ENCODE measurements around the gene SLC9C1. TPM values are rescaled to one million over a fixed set of nuclear protein-coding genes. Genes with fewer than 3 reads are reported as not detected.

The SLC9C1 gene
- total RNA-seq, 1 experiment from 2014 or later = not detected

- BruUV-seq (replicated peaks) = no TSS peak
- no peaks in the 10 kb centered on the region for H3K79me2 ChIP-seq (ENCODE audit: low read length)
- POLR2A ChIA-PET (ENCODE audit: unreplicated experiment) = no interaction called here
- no peak overlapping the region for H3K9ac ChIP-seq (ENCODE audit: low read length)
- intact Hi-C loops (cut with micrococcal nuclease) = no loop called here
- H3K4me1 ChIP-seq (ENCODE audit: insufficient read depth, low read length) = no peaks in the 10 kb centered on the region
- no peak overlapping the region for H3K4me2 ChIP-seq (ENCODE audit: low read length)
- no peaks in the 10 kb centered on the region for H3K36me3 ChIP-seq (ENCODE audit: low read depth, low read length)
- no peaks in the 10 kb centered on the region; the same call in 1 of the 2 replicates for H3K27me3 ChIP-seq (ENCODE audit: low read length)
- no peaks in the 10 kb centered on the region for H3K9me2 ChIP-seq (replicated peaks; ENCODE audit: low read length)
- no peak overlapping the region for H3K27ac ChIP-seq (ENCODE audit: low read length)
- H4K20me1 ChIP-seq (ENCODE audit: low read length) = no peaks in the 10 kb centered on the region
- DNase-seq = no peak
- no peaks in the 10 kb centered on the region for H3K9me3 ChIP-seq (ENCODE audit: low read length)
- H2AFZ ChIP-seq (ENCODE audit: low read length) = no peak overlapping the region
- no peak for ATAC-seq
- CTCF ChIA-PET = no interaction called here
- TF ChIP-seq EZH2phosphoT487 (IDR thresholded peaks at IDR 0.05; ENCODE audit: borderline replicate concordance, low read length) (no peak), EZH2 (IDR thresholded peaks at IDR 0.05; ENCODE audit: low read length, unreplicated experiment) (no peak)
- TF ChIP-seq, protein P1, sequence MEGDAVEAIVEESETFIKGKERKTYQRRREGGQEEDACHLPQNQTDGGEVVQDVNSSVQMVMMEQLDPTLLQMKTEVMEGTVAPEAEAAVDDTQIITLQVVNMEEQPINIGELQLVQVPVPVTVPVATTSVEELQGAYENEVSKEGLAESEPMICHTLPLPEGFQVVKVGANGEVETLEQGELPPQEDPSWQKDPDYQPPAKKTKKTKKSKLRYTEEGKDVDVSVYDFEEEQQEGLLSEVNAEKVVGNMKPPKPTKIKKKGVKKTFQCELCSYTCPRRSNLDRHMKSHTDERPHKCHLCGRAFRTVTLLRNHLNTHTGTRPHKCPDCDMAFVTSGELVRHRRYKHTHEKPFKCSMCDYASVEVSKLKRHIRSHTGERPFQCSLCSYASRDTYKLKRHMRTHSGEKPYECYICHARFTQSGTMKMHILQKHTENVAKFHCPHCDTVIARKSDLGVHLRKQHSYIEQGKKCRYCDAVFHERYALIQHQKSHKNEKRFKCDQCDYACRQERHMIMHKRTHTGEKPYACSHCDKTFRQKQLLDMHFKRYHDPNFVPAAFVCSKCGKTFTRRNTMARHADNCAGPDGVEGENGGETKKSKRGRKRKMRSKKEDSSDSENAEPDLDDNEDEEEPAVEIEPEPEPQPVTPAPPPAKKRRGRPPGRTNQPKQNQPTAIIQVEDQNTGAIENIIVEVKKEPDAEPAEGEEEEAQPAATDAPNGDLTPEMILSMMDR (conservative IDR thresholded peaks at IDR 0.05; ENCODE audit: low read depth, low read length) = no peak; the same call in 1 of the 2 replicates
- no peaks in the 10 kb centered on the region for H3F3A ChIP-seq (ENCODE audit: low read length, unreplicated experiment)
- H3K4me3 ChIP-seq (ENCODE audit: low read length) = no peak overlapping the region
Measured at GRCh38 chr3:112304611-112305010, 10.6 kb upstream of the SLC9C1 start.

DNA sequence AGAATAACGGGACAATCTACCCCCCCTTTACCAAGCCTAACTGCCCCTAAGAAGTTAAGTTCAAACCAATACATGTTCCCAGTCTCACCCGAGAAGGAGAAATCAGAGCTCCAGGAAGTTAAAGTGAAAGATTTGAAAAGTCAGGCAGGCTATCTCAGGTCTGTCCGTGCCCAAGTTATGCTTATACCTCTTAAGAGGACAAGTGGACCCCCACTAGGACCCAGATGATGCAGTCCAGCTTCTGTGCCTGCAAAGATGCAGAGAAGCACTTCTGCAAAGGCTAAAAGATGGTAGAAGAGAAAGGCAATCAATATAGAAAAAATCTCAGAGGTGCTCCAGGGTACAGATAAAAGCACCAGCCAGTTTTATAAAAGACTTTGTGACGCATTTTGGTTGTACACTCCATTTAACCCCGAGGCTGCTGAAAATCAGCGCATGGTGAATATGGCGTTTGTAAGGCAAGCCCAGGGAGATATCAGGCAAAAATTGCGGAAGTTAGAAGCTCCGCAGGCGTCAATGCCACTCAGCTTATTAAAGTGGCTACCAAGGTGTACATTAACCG is 9.8 kb upstream of the SLC9C1 start:
- no peaks in the 10 kb centered on the region for H3K4me1 ChIP-seq (ENCODE audit: insufficient read depth, low read length)
- intact Hi-C loops (cut with micrococcal nuclease) = no loop called here
- no peaks in the 10 kb centered on the region for H3K79me2 ChIP-seq (ENCODE audit: low read length)
- no peaks in the 10 kb centered on the region for H3F3A ChIP-seq (ENCODE audit: low read length, unreplicated experiment)
- no peak overlapping the region for H3K9ac ChIP-seq (ENCODE audit: low read length)
- POLR2A ChIA-PET (ENCODE audit: unreplicated experiment) = no interaction called here
- H4K20me1 ChIP-seq (ENCODE audit: low read length) = no peaks in the 10 kb centered on the region
- DNase-seq (no peak), ATAC-seq (no peak)
- BruUV-seq (replicated peaks) = no TSS peak
- no peak overlapping the region for H3K4me2 ChIP-seq (ENCODE audit: low read length)
- H3K27me3 ChIP-seq (ENCODE audit: low read length) = peaks cover under 1% of the 10 kb centered on the region; the same call in 1 of the 2 replicates
- H3K27ac ChIP-seq (ENCODE audit: low read length) = no peak overlapping the region
- H3K4me3 ChIP-seq (ENCODE audit: low read length) = no peak overlapping the region
- TF ChIP-seq EZH2phosphoT487 (IDR thresholded peaks at IDR 0.05; ENCODE audit: borderline replicate concordance, low read length) (no peak), EZH2 (IDR thresholded peaks at IDR 0.05; ENCODE audit: low read length, unreplicated experiment) (no peak)
- TF ChIP-seq, protein P1 (conservative IDR thresholded peaks at IDR 0.05; ENCODE audit: low read depth, low read length) = no peak
- CTCF ChIA-PET = no interaction called here
- no peak overlapping the region for H2AFZ ChIP-seq (ENCODE audit: low read length)
- H3K9me2 ChIP-seq (replicated peaks; ENCODE audit: low read length) = no peaks in the 10 kb centered on the region
- no peaks in the 10 kb centered on the region for H3K9me3 ChIP-seq (ENCODE audit: low read length)
- no peaks in the 10 kb centered on the region for H3K36me3 ChIP-seq (ENCODE audit: low read depth, low read length)

DNA sequence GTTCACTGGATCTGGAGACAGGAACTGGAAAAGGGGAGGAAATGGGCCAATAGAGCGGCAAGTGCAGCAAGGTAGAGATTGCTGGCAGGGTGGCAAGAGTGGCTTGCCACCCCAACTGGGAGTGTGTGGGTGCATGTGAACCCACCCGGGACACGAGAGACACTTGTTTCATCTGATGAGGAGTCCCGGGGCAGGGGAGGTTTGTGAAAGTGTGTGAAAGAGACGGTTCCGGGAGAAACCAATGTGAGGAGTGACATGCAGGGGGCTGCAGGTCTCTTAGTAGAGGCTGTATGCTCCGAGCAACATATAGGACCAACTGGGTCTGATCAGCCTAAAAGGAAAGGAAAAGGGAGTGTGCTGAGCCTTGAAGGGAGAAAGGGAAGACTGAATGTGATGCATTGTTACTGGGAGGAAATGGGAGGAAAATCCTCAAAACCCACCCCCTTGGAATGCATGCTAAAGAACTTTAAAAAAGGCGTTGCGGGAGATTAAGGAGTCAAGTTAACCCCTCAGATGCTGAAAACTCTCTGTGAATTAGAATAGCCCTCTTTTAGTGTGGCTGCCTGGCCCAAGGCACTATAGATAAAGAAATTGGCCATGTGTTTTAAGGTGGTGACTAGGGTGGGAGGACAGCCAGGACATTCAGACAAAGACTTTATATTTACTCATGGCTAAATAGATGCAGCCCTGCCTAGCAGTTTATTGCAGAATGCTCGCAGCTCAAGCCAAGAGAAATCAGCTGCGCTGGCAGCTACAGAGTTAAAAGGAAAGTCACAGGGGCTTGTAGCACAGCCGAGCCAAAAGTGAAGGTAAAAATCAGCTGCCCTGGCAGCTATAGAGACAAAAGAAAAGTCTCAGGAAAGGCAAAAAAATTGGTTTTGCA is 9.1 kb upstream of the SLC9C1 start:
- no peak overlapping the region for H3K27ac ChIP-seq (ENCODE audit: low read length)
- H2AFZ ChIP-seq (ENCODE audit: low read length) = no peak overlapping the region
- ATAC-seq = no peak
- ChIA-PET CTCF (no interaction called here), POLR2A (ENCODE audit: unreplicated experiment) (no interaction called here)
- H3K9me3 ChIP-seq (ENCODE audit: low read length) = no peaks in the 10 kb centered on the region
- peaks cover 6% of the 10 kb centered on the region; the same call in 1 of the 2 replicates for H3K27me3 ChIP-seq (ENCODE audit: low read length)
- no peak for DNase-seq
- H3K4me3 ChIP-seq (ENCODE audit: low read length) = no peak overlapping the region
- no TSS peak for BruUV-seq (replicated peaks)
- intact Hi-C loops (cut with micrococcal nuclease) = no loop called here
- H3K36me3 ChIP-seq (ENCODE audit: low read depth, low read length) = no peaks in the 10 kb centered on the region
- H3F3A ChIP-seq (ENCODE audit: low read length, unreplicated experiment) = no peaks in the 10 kb centered on the region
- no peaks in the 10 kb centered on the region for H3K4me1 ChIP-seq (ENCODE audit: insufficient read depth, low read length)
- no peak overlapping the region for H3K9ac ChIP-seq (ENCODE audit: low read length)
- H3K9me2 ChIP-seq (replicated peaks; ENCODE audit: low read length) = no peaks in the 10 kb centered on the region
- TF ChIP-seq EZH2 (IDR thresholded peaks at IDR 0.05; ENCODE audit: low read length, unreplicated experiment) (no peak), EZH2phosphoT487 (IDR thresholded peaks at IDR 0.05; ENCODE audit: borderline replicate concordance, low read length) (no peak)
- TF ChIP-seq, protein P1 (conservative IDR thresholded peaks at IDR 0.05; ENCODE audit: low read depth, low read length) = no peak
- no peaks in the 10 kb centered on the region for H4K20me1 ChIP-seq (ENCODE audit: low read length)
- no peak overlapping the region for H3K4me2 ChIP-seq (ENCODE audit: low read length)
- H3K79me2 ChIP-seq (ENCODE audit: low read length) = no peaks in the 10 kb centered on the region
